Astrocyte (in vitro differentiated cells and primary cell): ENCODE measurements around the gene ELP4. TPM values are rescaled to one million over a fixed set of nuclear protein-coding genes. Genes with fewer than 3 reads are reported as not detected.

Source experiments
- DNase-seq: peaks from one replicate; pipeline ENCODE4 v3.0.0-alpha.2; 2010; ENCODE audit warnings: low read depth
- FAIRE-seq: peaks from 2 replicates; lab custom pipeline; 2011; peaks lifted over from hg19 to GRCh38; lab: Jason Lieb, UNC
- H2AFZ ChIP-seq: 2 replicates; pipeline ENCODE4 v1.6.0; 2012; ENCODE audit warnings: low read depth, low read length, inconsistent platforms
- H3K27ac ChIP-seq: 2 replicates; pipeline ENCODE4 v1.5.1; 2011; ENCODE audit warnings: low read depth, low read length, inconsistent platforms
- H3K27me3 ChIP-seq: 2 replicates; pipeline ENCODE4 v1.6.0; 2011; ENCODE audit warnings: low read length, inconsistent platforms; ENCODE audit not compliant: insufficient read depth
- H3K36me3 ChIP-seq: 2 replicates; pipeline ENCODE4 v1.5.1; 2011; ENCODE audit warnings: low read length, inconsistent platforms; ENCODE audit not compliant: insufficient read depth
- H3K4me1 ChIP-seq: 2 replicates; pipeline ENCODE4 v1.5.1; 2011; ENCODE audit warnings: low read length, inconsistent platforms; ENCODE audit not compliant: insufficient read depth
- H3K4me2 ChIP-seq: 2 replicates; pipeline ENCODE4 v1.6.0; 2012; ENCODE audit warnings: low read length, inconsistent platforms
- H3K4me3 ChIP-seq: 2 replicates; pipeline ENCODE4 v1.5.1; 2011; ENCODE audit warnings: low read depth, mild to moderate bottlenecking, low read length, inconsistent platforms; ENCODE audit not compliant: insufficient read depth
- H3K79me2 ChIP-seq: 2 replicates; pipeline ENCODE4 v1.6.0; 2012; ENCODE audit warnings: mild to moderate bottlenecking, low read length, inconsistent platforms; ENCODE audit not compliant: insufficient read depth
- H3K9ac ChIP-seq: 2 replicates; pipeline ENCODE4 v1.6.0; 2012; ENCODE audit warnings: mild to moderate bottlenecking, low read length, inconsistent platforms
- H3K9me3 ChIP-seq: 2 replicates; pipeline ENCODE4 v1.5.1; 2012; ENCODE audit warnings: low read depth, mild to moderate bottlenecking, low read length, inconsistent platforms; ENCODE audit not compliant: insufficient read depth
- H4K20me1 ChIP-seq: 2 replicates; pipeline ENCODE4 v1.6.0; 2012; ENCODE audit warnings: low read length, inconsistent platforms; ENCODE audit not compliant: insufficient read depth
- H3K27ac Mint-ChIP-seq: one replicate; pipeline ENCODE4 v1.8.0; 2021; ENCODE audit warnings: mild to moderate bottlenecking, mixed read lengths; ENCODE audit not compliant: unreplicated experiment
- H3K27me3 Mint-ChIP-seq: one replicate; pipeline ENCODE4 v1.8.0; 2021; ENCODE audit warnings: low read depth, mixed read lengths; ENCODE audit not compliant: unreplicated experiment
- H3K36me3 Mint-ChIP-seq: one replicate; pipeline ENCODE4 v1.8.0; 2021; ENCODE audit warnings: low read depth, mixed read lengths; ENCODE audit not compliant: unreplicated experiment
- H3K4me1 Mint-ChIP-seq: one replicate; pipeline ENCODE4 v1.8.0; 2021; ENCODE audit warnings: low read depth, mixed read lengths; ENCODE audit not compliant: unreplicated experiment
- H3K4me3 Mint-ChIP-seq: one replicate; pipeline ENCODE4 v1.8.0; 2021; ENCODE audit warnings: mild to moderate bottlenecking, moderate library complexity, mixed read lengths; ENCODE audit not compliant: unreplicated experiment
- H3K9me3 Mint-ChIP-seq: one replicate; pipeline ENCODE4 v1.8.0; 2021; ENCODE audit warnings: mild to moderate bottlenecking, mixed read lengths; ENCODE audit not compliant: unreplicated experiment
- CTCF ChIP-seq: IDR thresholded peaks from 2 replicates; pipeline ENCODE4 v1.5.1; 2011; ENCODE audit warnings: low read depth, mild to moderate bottlenecking, inconsistent platforms, low read length, moderate library complexity; ENCODE audit not compliant: insufficient read depth
- EZH2 ChIP-seq: IDR thresholded peaks from 2 replicates; pipeline ENCODE4 v1.6.1; 2012; ENCODE audit warnings: mild to moderate bottlenecking, low read length, inconsistent platforms; ENCODE audit not compliant: insufficient read depth
- total RNA-seq: library from RNA; stranded (reverse); gene quantifications from 2 replicates; pipeline ENCODE4 v1.2.1, GENCODE V29; 2021

ELP4 gene
- total RNA-seq, 1 donor from 2014 or later = 12.9 TPM

- H3K9me3 Mint-ChIP-seq = no peaks in the 10 kb centered on the region
- no peaks in the 10 kb centered on the region for H3K36me3 Mint-ChIP-seq
- no peak overlapping the region for H3K4me3 Mint-ChIP-seq
- H3K27me3 Mint-ChIP-seq = no peaks in the 10 kb centered on the region
- Histone ChIP-seq H3K9ac (no peak overlapping the region), H3K4me2 (no peak overlapping the region), H3K36me3 (no peaks in the 10 kb centered on the region), H3K4me1 (no peaks in the 10 kb centered on the region), H3K27me3 (no peaks in the 10 kb centered on the region), H2AFZ (no peak overlapping the region), H3K79me2 (no peaks in the 10 kb centered on the region), H3K4me3 (no peak overlapping the region), H3K9me3 (no peaks in the 10 kb centered on the region), H3K27ac (no peak overlapping the region), H4K20me1 (no peaks in the 10 kb centered on the region)
- H3K4me1 Mint-ChIP-seq = peaks cover 5% of the 10 kb centered on the region
- H3K27ac Mint-ChIP-seq = no peak overlapping the region
- TF ChIP-seq EZH2 (no peak), CTCF (no peak)
- DNase-seq (no peak), FAIRE-seq (no peak)
These were observed 101.0 kb downstream of the ELP4 start for GRCh38 chr11:31610544-31610943.

GRCh38 chr11:31617246-31617645 lies 107.7 kb downstream of the ELP4 start:
- Histone ChIP-seq H3K27me3 (no peaks in the 10 kb centered on the region), H3K27ac (no peak overlapping the region), H3K4me2 (no peak overlapping the region), H3K79me2 (no peaks in the 10 kb centered on the region), H2AFZ (no peak overlapping the region), H3K9ac (no peak overlapping the region), H3K4me3 (no peak overlapping the region), H3K36me3 (no peaks in the 10 kb centered on the region), H3K4me1 (no peaks in the 10 kb centered on the region), H4K20me1 (no peaks in the 10 kb centered on the region), H3K9me3 (no peaks in the 10 kb centered on the region)
- no peaks in the 10 kb centered on the region for H3K36me3 Mint-ChIP-seq
- no peak overlapping the region for H3K4me3 Mint-ChIP-seq
- FAIRE-seq (no peak), DNase-seq (no peak)
- H3K9me3 Mint-ChIP-seq = no peaks in the 10 kb centered on the region
- TF ChIP-seq EZH2 (no peak), CTCF (no peak)
- peaks cover 8% of the 10 kb centered on the region for H3K4me1 Mint-ChIP-seq
- H3K27me3 Mint-ChIP-seq = no peaks in the 10 kb centered on the region
- H3K27ac Mint-ChIP-seq = no peak overlapping the region

GRCh38 chr11:31619980-31620379 lies 110.4 kb downstream of the ELP4 start:
- no peaks in the 10 kb centered on the region for H3K9me3 ChIP-seq
- H3K4me1 ChIP-seq = no peaks in the 10 kb centered on the region
- no peak overlapping the region for H3K4me3 Mint-ChIP-seq
- no peak for TF ChIP-seq EZH2
- no peak for TF ChIP-seq CTCF
- no peak overlapping the region for H3K27ac ChIP-seq
- no peak overlapping the region for H3K4me3 ChIP-seq
- H3K27me3 ChIP-seq = no peaks in the 10 kb centered on the region
- no peaks in the 10 kb centered on the region for H3K36me3 ChIP-seq
- H3K36me3 Mint-ChIP-seq = no peaks in the 10 kb centered on the region
- no peak overlapping the region for H3K9ac ChIP-seq
- H3K9me3 Mint-ChIP-seq = no peaks in the 10 kb centered on the region
- H3K79me2 ChIP-seq = no peaks in the 10 kb centered on the region
- no peak overlapping the region for H3K27ac Mint-ChIP-seq
- FAIRE-seq (no peak), DNase-seq (no peak)
- H3K4me1 Mint-ChIP-seq = peaks cover 8% of the 10 kb centered on the region
- no peaks in the 10 kb centered on the region for H4K20me1 ChIP-seq
- H3K27me3 Mint-ChIP-seq = no peaks in the 10 kb centered on the region
- H2AFZ ChIP-seq = no peak overlapping the region
- no peak overlapping the region for H3K4me2 ChIP-seq
